NCI-H2029 treated with DMSO at 0.1 percent for 48 hours (cell line): ENCODE results near the gene PAFAH1B2.
"Not testable (repeated sequence)": the region's sequence is repeated elsewhere in the genome, so short reads cannot be mapped to it uniquely, and the experiment has no call there.

Source experiments
- DNase-seq: peaks from one replicate; lab custom pipeline; 2025; lab: John Stamatoyannopoulos, UW

Gene PAFAH1B2

DNA sequence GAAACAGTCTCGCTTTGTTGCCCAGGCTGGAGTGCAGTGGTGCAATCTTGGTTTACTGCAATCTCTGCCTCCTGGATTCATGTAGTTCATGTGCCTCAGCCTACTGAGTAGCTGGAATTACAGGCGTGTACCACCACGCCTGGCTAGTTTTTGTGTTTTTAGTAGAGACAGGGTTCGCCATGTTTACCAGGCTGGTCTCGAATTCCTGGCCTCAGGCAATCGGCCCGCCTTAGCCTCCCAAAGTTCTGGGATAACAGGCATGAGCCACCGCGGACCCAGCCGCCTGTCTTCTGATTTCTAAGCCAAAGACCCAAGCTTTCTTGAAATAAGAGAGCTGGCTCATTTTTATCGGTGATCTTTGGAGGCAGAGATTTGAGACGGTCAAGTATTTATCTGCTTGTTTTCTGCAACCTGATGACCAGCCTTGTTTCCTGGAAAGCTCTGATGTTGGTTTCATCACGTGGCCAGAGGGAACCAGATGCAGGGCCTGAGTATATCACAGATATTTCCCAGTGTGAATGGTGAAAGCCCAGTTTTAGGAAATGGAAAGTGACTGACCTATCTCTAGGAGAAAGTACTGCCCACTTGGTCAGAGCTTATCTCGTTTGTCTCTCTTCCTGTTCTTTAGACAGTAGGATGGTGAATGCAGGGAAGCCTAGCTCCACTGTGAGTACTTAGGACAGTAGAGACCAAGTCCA is 28.8 kb downstream of the PAFAH1B2 start:
- DNase-seq: no peak

DNA sequence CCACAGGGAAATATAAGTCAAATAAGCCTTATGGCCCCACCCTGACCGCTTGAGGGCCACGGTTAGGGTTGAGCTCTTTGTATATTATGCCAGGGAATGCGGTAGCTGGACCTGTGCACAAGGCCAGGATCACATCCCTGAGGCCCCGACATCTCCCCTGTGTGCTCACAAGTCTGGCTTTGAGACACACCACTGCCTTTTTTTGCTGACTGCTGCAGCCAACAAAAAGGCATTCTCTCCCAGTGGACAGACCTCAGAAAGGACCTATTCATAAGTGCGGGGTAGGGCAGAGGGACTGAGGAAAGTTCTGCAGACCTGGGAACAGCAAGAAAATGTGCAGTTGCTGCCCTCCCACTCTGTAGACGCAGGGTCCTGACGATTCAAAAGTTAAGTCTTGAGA is 31.0 kb downstream of the PAFAH1B2 start:
- DNase-seq: no peak

DNA sequence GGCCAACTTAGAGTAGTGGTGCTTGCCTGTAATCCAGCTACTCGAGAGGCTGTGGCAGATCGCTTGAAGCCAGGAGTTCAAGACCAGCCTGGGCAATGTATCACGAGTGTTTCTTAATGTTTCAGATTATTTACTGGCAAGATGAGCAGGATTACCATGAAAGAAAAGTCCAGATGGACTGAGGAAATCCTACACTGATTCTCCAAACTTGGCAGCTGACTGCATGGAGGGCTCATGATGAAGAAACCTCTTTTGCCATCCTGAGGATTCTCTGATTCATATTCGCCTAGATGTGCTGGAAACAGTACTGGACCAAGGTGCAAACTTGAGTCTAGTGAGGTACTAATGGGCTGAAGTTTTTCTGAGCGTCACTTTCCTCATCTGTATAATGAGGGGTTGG is 31.7 kb downstream of the PAFAH1B2 start:
- no peak for DNase-seq

DNA sequence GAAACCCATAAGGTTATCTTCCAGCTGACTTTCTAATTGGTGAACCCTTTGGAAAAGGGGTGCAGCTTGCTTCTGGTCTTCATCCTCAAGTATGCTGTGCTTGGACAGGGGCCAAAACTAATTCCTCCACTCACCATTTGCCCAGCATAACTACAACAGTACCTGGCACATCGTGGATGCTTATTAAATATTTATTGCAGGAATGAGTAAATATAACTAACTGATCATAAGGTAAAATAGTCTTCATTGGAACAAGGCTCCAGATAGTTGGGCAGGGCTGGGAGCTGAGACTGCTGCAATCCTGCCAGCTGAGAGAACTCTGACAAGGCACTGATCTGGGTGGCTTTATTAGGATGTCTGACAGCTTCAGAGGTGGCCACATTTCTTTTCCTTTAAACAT is 32.1 kb downstream of the PAFAH1B2 start:
- DNase-seq: no peak

DNA sequence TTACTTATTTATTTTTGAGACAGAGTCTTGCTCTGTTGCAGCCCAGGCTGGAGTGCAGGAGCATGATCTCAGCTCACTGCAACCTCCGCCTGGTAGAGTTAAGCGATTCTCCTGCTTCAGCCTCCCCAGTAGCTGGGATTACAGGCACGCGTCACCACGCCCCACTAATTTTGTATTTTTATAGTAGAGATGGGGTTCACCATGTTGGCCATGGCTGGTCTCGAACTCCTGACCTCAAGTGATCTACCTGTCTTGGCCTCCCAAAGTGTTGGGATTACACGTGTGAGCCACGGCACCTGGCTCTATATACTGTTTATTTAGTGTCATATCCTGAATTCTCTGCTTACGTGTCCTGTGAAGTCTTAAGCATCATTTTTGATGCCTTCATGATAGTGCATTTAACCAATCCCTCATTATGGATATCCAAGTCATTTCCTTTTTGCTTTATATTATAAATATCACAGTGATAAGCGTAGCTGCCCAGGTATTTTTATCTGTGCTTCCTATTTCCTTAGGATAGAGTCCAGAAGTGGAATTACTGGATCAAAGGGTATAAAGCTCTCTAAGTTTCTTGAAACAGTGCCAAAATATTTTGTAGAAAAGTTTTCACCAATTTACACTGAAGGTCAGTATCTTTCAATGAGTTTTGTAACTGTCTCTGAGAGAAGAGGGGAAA is 33.6 kb downstream of the PAFAH1B2 start:
- DNase-seq: no peak

DNA sequence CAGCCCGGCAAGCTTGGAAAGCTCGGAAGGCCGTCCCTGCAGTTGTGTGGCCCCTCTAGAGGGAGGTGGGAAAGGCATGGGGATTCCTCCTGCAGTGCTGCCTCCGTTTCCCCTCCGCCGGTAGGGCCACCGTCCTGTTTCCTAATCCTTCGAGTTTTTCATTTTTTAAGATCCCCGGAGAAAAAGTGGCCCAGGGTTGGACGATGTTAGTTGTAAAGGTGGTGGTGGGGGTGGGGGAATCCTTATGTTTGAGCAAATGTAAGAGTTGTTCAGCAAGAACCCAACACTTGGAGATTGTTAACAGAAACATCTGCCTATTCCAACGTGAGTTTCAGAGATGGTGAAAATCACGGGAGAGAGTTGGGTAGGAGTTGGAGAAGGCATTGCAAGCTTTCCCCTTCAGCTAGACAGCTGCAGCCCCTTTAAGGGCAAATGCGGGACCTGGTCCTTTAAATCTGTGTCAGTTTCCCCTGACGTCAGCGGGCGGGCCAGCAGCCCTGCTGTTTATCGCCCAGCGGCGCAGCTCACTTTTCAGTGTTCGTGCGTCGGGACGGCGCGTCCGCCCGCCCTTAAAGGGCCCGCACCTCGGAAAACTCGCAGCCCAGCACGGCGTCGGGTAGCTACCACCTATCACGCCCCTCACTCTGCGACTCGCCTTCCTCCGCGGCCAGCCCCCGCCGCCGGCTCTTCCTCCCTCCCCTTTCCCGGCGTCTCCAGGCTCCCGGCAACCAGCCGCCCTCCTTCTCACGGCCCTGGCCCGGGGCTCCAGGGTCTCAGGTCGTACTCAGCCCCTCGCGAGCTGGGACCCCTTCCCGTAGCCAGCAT is 34.3 kb downstream of the PAFAH1B2 start, which contains the start of gene SIDT2:
SIDT2 (plus strand) TSS at position 534 of the 825 bp plus-strand sequence. CDS start 521 bp downstream, outside the sequence.
- peak; percentile 55 for DNase-seq

DNA sequence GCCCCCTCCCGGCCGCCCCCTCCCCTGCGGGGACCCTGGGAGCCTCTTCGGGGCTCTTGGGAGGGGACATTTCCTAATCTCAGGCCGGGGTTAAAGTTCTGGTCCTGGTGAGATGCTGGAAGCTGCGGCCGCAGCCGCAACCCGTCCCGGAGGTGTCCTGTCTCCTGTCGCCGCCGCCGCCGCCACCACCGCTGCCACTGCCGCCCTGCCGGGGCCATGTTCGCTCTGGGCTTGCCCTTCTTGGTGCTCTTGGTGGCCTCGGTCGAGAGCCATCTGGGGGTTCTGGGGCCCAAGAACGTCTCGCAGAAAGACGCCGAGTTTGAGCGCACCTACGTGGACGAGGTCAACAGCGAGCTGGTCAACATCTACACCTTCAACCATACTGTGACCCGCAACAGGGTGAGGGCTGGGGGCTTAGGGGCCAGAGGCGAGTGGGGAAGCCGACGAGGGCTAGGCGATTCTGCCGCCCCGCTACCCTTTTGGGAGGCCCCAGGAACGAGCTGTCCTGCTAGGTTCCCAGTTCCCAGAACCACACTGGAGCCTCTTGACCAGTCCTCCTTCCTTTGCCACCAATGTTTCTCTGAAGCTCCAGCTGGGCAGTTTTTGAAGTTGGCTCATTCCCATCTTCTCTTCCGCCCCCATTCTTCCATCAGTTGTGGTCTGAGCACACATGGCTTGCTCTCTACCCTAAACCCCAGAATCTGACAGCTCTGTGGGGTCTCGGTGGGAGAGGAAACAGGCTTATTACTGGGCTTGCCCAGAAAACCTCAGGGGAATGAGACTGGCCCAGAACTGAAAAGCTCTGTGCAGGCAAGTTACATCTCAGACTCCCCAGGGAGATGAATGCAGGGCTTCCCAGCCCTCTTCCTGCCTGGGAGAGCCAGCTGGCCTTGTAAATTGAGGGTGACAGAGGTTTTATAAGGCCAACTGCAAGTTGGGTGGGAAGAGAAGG is 35.2 kb downstream of the PAFAH1B2 start:
- no peak for DNase-seq

DNA sequence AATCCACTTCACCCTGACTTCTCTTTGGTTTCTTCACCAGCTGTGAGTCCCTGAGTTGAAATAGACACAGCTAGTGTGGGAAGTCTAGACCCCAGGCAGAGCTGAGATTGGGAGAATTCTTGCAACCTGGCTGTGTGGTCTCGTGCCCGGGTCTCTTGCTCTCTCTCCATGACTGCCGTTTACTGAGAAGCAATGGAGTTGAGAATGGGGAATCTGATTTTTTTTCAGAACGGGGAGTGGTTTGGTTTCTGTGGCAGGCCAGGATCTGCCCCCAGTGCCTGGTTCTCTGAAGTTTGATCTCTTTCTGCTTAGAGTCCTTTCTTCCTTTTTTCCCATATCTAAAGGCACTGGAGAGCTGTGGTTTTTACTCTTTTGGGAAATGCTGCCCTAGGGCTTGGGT is 35.9 kb downstream of the PAFAH1B2 start:
- no peak for DNase-seq

DNA sequence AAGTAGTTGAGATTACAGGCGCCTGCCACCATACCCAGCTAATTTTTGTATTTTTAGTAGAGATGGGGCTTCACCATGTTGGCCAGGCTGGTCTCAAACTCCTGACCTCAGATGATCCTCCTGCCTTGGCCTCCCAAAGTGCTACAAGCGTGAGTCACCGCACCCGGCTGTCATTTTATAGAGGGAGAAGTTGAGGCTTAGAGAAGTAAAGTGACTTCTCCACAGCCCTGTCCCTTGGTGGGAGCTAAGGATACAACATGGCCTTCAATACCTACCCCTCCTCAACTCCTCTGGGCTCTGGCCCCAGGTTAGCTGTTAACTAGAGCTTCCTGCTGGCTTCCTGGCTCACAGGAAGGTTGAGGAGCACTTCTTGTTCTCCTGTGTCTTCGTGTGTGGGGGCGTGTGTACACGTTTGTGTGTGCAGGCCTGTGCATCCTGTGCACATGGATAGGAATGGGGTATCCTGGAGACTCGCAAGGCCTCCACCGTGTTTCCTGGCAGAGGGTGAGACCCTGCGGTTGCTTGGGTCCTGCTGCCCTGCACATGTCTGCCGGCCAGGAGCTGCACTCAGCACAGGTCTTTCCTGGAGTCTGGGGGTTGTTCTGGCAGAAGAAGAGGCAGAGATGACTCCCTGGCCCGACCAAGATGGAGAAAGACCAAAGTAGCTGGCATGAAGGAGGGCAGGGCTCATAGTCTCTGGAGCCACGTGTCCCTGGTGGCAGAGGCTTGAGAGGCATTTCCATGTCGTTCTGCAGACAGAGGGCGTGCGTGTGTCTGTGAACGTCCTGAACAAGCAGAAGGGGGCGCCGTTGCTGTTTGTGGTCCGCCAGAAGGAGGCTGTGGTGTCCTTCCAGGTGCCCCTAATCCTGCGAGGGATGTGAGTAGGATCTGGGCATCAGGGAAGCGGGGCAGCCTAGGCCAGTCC is 36.8 kb downstream of the PAFAH1B2 start:
- no peak for DNase-seq

DNA sequence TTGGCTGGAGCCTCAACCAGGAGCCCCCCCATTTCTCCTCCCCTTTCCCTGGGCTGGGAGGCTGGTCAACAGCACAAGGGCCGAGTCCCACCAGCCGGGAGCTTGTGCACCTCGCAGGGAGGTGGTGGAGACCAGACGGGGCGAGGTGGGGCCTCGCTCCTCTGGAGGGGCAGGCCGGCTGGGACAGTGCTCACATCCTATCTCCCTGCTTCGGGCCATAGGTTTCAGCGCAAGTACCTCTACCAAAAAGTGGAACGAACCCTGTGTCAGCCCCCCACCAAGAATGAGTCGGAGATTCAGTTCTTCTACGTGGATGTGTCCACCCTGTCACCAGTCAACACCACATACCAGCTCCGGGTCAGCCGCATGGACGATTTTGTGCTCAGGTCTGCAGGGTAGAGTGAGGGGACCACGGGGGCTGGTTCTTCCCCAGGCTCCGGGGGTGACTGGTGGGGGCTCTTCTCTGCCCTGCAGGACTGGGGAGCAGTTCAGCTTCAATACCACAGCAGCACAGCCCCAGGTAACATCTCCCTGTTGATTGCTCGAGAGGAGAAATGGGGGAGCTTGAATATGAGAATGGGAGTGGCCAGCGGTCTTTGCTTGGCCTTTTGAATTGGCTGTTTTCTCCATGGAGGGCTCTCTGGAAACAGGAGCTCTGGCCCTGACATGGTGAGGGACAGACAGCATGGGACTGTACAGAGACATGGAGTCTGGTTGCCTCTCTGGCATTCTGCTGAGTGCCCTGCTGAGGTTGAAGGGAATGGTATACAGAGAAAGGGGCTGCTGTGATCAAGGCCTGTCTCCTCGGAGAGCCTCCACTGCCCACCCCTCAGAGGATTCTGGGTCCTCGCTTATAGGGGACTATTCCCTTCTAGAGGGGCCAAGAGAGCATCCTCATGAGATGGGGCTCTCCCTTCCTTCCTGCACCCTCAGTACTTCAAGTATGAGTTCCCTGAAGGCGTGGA is 37.8 kb downstream of the PAFAH1B2 start:
- no peak for DNase-seq

DNA sequence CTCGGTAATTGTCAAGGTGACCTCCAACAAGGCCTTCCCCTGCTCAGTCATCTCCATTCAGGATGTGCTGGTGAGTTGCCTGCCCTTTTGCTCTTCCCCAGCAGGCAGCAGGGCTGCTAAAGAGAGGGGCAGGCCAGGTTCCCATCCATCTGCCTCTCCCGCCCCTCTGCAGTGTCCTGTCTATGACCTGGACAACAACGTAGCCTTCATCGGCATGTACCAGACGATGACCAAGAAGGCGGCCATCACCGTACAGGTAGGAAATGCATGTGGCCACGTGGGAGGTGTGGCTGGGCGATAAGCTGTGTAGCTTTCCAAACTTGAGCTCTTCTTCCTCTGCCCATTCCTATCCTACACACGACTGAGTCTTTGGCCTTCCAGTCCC is 38.5 kb downstream of the PAFAH1B2 start:
- DNase-seq: no peak

DNA sequence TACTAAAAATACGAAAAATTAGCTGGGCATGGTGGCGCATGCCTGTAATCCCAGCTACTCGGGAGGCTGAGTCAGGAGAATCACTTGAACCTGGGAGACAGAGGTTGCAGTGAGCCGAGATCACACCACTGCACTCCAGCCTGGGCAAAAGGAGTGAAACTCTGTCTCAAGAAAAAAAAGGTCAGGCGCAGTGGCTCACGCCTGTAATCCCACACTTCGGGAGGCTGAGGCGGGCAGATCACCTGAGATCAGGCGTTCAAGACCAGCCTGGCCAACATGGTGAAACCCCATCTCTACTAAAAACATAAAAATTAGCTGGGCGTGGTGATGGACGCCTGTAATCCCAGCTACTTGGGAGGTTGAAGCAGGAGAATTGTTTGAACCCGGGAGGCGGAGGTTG is 39.1 kb downstream of the PAFAH1B2 start:
- not testable (repeated sequence) for DNase-seq

DNA sequence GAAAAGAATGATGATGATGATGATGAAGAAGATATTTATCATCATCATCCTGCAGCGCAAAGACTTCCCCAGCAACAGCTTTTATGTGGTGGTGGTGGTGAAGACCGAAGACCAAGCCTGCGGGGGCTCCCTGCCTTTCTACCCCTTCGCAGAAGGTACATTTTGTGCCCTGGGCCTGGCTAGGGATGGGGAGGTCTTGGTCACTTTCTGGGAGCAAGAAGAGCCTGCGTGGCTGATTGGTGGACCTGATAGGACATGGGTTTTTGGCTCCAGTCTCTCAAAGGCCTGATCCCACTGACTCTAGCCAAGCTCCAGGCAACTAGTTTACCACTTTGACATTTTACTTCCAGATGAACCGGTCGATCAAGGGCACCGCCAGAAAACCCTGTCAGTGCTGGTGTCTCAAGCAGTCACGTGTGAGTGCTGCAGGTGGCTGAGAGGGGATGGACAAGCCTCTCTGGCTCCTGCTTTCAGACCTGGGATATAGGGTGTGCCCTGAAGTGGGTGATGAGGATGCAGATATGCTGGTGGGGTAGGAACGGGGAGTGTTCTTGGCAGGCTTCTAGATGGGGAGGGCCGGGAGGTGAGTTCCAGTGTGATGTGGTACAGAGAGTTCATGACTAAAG is 39.8 kb downstream of the PAFAH1B2 start:
- peak; percentile 4 for DNase-seq

DNA sequence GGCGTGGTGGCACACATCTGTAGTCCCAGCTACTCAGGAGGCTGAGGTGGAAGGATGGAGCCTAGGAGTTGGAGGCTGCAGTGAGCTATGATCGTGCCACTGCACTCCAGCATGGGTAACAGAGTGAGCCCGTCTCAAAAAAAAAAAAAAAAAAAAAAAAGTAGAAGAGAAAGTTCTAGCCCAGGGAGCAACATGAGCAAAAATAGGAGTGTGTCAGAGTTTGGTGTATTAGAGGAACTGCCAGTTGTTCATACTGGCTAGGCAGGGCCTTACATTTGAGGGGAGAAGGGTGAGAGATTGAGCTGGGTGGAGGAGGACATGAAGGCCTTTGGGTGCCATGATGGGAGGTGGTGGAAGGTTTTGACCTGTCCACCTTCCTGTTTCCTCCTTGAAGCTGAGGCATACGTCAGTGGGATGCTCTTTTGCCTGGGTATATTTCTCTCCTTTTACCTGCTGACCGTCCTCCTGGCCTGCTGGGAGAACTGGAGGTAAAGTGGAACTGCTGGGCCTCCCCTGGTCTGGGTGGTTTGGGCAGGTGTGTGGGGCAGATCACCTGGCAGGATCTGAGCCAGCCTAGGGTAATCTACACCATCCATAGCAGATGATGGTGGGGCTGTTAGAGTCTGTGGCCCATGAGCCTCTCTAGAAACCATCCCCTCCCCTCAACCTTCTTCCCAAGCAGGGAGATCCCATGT is 41.8 kb downstream of the PAFAH1B2 start:
- DNase-seq: no peak

DNA sequence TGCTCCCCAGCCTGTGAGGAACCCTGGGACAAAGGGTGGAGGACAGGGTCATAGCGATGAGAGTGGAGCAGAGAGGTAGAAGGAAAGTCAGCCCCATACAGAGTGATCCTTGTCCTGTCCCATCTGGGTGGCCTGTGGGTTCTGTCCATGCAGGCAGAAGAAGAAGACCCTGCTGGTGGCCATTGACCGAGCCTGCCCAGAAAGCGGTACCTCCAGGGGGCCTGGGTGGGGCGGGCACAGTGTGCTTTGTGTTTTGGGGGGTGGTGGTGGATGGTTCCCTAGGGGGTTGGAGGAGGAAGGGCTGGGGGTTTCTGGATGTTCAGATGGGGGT is 42.3 kb downstream of the PAFAH1B2 start:
- no peak for DNase-seq

DNA sequence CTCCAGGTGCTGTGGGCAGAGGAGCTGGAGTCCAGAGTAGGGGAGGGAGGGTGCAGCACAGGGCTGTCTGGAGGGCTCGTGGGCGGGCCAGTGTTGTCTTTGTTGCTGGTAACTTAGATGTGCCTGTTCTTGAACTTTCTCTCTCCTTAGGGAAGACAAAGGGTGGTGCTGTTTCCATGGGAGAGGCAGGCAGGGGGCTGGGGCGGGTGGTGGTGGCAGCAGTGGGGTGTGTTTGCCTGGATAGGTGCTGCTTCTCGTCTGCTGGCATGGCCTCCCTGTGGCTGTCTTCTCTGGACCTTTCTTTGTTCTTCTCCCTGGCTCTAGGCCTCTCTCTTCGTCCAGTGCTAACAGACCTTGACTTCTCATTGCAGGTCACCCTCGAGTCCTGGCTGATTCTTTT is 42.9 kb downstream of the PAFAH1B2 start:
- DNase-seq: no peak

DNA sequence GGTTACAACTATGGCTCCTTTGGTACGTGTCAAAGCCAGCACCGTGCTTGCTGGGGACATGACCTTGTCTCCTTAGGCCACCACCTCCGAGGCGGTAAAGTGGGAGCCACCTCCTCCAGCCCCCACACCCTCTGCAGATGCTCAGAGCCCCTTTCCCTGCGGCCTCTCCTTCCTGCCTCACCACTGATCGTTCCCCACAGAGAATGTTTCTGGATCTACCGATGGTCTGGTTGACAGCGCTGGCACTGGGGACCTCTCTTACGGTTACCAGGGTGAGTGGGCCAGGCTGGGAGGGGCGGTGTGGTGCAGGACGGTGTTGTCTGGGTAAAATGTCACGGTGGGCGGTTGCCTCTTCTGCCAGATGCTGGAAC is 43.3 kb downstream of the PAFAH1B2 start:
- no peak for DNase-seq

DNA sequence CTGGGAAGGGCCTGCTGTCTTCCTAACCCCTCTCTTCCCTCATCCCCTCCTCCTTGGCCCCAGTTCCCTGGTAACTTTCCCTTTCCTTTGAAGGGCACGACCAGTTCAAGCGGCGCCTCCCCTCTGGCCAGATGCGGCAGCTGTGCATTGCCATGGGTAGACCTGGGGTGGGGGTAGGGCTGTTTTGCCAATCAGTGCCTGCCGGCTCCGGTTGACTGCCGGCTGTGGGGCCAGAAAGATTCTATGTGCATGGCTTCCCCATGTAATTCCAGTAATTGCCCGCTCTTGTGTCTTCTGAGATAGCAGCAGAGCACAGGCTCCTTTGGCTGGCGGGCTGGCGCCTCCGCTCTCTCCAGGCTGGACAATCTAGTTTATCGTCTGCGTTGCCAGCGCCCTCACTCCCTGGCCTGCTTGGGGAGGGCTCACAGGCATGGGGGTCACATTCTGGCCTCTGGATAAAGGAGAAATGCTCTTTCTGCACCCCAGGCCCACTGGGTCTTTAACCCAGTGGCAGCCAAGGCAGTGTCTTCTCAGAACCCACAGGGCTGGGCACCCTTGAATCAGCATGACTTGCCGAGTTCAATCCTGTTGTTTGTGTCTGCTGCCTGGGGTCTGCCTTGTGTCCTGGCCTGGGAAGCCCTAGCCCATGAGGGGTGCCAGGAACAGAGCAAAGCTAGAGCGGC is 43.9 kb downstream of the PAFAH1B2 start:
- DNase-seq: no peak
